Measurements from ENCODE around the gene GPR152. TPM values are rescaled to one million over a fixed set of nuclear protein-coding genes. Genes with fewer than 3 reads are reported as not detected.
"Not testable (repeated sequence)": the region's sequence is repeated elsewhere in the genome, so short reads cannot be mapped to it uniquely, and the experiment has no call there.

The GPR152 gene
- total RNA-seq, 1 experiment from 2014 or later, result not detected

- DNase-seq (ENCODE audit: extremely low read depth, low read depth), result no peak
Measured at GRCh38 chr11:67431346-67432249, 20.9 kb downstream of the GPR152 start.

- no peak for DNase-seq (ENCODE audit: extremely low read depth, low read depth)
Measured at GRCh38 chr11:67429722-67430121, 22.8 kb downstream of the GPR152 start.

DNA sequence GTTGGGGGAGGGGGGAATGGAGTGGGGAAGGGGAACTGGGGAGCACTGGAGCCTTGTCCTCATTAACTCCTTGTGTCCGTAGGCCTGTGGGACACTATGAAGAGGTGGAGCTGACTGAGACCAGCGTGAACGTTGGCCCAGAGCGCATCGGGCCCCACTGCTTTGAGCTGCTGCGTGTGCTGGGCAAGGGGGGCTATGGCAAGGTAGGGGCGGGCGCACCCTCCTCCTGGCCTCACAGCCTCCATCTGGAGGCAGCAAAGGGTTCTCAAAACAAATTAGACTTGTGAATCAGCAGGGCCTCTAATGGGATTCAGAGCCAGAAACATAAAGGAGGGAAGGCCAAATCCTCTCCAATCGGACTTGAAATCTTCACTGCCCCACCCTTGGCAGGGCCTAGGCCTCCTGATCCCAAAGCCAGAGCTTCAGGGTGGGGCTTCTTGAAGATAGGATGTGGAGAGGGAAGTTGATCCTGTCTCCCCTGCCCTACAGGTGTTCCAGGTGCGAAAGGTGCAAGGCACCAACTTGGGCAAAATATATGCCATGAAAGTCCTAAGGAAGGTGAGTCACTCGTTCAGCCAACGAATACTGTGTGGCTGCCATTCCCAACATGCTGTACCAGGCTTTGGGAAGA, 23.4 kb downstream of the GPR152 start:
- no peak for DNase-seq (ENCODE audit: extremely low read depth, low read depth)

DNA sequence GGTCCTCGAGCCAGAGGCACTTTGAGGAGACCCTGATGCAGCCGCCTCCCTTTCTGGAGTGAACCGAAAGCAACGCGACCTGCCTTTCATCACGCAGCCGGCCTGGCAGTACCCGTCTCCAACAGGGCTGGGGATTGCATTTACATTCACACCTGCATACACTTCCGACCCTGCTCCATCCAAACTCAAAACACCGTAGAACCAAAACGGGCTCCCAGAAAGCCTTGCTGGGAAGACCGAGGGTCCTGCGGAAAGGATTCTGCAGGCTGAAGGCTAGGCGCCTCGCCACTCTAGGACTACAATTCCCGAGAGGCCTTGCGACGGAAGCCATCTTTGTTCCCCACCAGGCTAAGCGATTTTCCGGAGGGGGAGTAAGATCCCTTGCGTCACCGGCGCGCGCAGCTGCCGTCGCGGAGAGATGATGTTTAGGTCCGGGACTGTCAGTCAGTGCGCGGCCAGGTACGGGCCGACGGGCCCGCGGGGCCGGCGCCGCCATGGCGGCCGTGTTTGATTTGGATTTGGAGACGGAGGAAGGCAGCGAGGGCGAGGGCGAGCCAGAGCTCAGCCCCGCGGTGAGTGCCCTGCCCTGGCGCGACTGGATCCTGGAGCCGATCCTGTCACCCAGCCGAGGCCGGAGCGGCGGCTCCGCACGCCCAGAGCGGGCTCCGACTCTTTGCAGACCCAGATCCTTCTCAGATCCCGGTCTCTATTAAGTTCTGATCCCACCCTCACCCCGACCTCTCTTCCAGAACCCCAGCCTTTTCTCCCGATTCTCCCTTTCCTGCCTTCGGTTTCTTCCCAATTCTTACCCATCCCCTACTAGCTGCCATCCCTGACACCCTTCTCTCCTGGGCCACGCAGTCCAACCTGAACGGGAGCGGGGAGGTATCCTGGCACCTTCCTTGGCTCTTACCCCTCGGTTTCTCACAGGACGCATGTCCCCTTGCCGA, 24.2 kb downstream of the GPR152 start, which contains the start of gene RPS6KB2:
TSS of gene RPS6KB2 (plus strand) at position 443 of the 950 bp plus-strand sequence. CDS start at position 495, 52 bp downstream.
- DNase-seq (ENCODE audit: extremely low read depth, low read depth), result peak; percentile 93

DNA sequence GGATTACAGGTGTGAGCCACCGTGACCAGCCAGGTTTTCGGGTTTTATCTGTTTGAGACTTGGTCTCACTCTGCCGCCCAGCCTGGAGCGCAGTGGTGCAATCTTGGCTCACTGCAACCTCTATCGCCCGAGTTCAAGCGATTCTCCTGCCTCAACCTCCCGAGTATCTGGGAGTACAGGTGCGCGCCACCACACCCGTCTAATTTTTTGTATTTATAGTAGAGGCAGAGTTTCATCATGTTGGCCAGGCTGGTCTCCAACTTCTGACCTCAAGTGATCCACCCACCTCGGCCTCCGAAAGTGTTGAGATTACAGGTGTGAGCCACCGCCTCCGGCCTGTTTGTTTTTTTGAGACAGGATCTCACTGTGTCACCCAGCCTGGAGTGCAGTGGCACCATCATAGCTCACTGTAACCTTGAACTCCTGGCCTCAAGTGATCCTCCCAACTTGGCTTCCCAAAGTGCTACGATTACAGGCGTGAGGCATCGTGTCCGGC, 25.1 kb downstream of the GPR152 start:
- not testable (repeated sequence) for DNase-seq (ENCODE audit: extremely low read depth, low read depth)

DNA sequence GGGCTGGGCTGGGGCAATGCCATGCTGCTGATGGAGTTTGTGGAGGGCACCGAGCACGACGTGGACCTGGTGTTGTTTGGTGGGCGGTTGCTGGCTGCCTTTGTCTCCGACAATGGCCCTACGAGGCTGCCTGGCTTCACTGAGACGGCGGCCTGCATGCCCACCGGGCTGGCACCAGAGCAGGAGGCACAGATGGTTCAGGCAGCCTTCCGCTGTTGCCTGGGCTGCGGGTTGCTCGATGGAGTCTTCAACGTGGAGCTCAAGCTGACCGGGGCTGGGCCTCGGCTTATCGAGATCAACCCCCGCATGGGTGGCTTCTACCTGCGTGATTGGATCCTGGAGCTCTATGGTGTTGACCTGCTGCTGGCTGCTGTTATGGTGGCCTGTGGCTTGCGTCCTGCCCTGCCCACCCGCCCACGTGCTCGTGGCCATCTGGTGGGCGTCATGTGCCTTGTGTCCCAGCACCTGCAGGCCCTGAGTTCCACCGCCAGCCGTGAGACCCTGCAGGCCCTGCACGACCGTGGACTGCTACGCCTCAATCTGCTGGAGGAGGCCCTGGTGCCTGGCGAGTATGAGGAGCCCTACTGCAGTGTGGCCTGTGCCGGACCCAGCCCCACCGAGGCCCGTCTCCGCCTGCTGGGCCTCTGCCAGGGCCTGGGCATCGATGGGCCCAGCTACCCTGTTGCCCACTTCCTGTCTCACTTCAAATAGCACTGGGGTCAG, 28.5 kb downstream of the GPR152 start:
- DNase-seq (ENCODE audit: extremely low read depth, low read depth), result no peak

DNA sequence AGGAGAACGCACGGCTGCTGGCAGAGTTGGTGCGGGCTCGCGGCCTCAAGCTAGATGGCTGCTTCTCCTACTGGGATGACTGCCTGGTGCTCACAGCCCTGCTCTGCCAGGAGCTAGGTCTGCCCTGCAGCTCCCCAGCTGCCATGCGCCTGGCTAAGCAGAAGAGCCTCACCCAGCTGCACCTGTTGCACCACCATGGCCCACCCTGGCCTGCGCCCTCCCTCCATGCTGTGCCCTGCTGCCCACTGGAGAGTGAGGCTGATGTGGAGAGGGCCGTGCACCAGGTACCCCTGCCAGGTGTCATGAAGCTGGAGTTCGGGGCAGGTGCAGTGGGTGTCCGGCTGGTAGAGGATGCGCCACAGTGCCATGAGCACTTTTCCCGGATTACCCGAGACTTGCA, 29.1 kb downstream of the GPR152 start:
- no peak for DNase-seq (ENCODE audit: extremely low read depth, low read depth)

DNA sequence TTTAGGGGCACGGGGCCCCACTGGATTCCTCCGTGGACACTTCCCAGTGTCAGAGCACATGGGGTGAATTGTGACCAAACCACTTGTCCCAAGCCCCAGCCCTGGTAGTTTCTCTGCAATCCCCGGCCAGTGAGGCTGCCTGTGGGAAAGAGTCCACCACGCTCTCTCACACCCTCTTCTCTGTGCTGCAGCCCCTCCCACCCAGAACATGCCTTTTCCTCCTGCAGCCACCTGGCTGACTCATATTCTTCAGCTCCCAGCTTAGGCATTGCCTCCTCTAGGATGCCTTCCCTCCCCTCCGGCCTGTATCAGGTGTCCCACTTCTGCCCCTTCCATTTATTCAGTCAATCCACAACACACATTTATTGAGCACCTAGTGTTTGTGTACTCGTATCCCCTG, 29.6 kb downstream of the GPR152 start:
- DNase-seq (ENCODE audit: extremely low read depth, low read depth), result no peak

GRCh38 chr11:67421430-67422031, 31.0 kb downstream of the GPR152 start:
- DNase-seq (ENCODE audit: extremely low read depth, low read depth), result no peak

- peak; percentile 82 for DNase-seq (ENCODE audit: extremely low read depth, low read depth)
Measured at GRCh38 chr11:67420646-67421429, 31.7 kb downstream of the GPR152 start.

- no peak for DNase-seq (ENCODE audit: extremely low read depth, low read depth)
Measured at GRCh38 chr11:67420147-67420645, 32.3 kb downstream of the GPR152 start.

DNA sequence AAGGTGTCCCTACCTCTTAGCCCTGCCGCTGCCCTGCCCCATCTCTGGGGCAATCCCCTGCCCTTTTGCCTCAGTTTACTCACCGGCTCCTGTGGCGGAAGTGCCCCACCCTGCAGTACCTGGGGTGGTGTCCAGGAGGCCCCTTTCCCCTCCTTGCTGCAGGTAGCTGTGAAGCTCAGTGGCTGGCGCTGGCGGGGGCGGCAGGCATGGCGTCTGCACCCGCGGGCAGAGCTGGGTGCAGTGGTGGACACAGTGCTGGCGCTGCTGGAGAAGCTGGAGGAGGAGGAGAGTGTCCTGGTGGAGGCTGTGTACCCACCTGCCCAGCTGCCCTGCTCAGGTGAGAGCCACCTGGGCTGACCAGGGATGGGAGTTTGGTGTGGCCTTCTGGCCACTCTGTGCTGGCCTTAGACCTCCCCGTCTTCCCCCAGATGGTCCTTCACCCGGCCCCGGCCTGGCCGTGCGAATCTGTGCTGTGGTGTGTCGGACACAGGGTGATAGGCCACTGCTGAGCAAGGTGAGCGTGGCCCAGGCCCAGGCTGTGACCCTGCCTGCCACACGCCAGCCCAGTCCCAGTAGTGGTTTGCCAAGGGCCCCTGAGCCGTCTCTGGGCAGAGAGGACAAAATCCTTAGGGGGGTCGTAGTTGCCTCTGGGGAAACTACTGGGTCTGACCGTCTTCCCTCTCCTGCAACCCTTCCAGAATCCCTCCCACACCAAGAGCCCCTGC, 33.0 kb downstream of the GPR152 start:
- no peak for DNase-seq (ENCODE audit: extremely low read depth, low read depth)

DNA sequence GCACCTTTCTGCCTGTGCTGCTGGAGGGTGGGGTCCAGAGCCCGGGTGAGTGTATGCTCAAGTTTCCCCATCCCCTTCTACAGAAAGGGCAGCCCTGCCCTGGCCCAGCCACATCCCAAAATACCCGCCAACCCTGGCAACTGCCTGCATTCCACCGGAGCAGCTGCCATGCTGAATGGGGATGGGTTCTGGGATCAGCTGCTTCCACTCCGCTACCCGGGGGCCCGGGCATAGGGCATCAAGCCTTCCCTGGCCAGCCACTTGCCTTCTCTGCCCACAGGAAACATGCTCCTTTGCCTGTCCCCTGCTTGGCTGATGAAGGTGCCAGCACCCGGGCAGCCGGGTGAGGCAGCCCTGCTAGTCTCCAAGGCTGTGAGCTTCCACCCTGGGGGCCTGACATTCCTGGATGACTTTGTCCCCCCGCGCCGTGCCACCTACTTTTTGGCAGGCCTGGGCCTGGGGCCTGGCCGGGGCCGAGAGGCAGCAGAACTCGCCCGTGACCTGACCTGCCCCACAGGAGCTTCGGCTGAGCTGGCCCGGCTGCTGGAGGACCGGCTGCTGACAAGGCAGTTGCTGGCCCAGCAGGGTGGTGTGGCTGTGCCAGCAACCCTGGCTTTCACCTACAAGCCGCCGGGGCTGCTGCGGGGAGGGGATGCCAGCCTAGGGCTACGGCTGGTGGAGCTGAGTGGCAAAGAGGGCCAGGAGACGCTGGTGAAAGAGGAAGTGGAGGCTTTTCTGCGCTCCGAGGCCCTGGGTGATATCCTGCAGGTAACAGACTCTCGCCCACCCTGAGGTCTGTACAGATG, 33.9 kb downstream of the GPR152 start:
- DNase-seq (ENCODE audit: extremely low read depth, low read depth), result no peak

GRCh38 chr11:67417425-67417824, 35.1 kb downstream of the GPR152 start:
- no peak for DNase-seq (ENCODE audit: extremely low read depth, low read depth)

DNA sequence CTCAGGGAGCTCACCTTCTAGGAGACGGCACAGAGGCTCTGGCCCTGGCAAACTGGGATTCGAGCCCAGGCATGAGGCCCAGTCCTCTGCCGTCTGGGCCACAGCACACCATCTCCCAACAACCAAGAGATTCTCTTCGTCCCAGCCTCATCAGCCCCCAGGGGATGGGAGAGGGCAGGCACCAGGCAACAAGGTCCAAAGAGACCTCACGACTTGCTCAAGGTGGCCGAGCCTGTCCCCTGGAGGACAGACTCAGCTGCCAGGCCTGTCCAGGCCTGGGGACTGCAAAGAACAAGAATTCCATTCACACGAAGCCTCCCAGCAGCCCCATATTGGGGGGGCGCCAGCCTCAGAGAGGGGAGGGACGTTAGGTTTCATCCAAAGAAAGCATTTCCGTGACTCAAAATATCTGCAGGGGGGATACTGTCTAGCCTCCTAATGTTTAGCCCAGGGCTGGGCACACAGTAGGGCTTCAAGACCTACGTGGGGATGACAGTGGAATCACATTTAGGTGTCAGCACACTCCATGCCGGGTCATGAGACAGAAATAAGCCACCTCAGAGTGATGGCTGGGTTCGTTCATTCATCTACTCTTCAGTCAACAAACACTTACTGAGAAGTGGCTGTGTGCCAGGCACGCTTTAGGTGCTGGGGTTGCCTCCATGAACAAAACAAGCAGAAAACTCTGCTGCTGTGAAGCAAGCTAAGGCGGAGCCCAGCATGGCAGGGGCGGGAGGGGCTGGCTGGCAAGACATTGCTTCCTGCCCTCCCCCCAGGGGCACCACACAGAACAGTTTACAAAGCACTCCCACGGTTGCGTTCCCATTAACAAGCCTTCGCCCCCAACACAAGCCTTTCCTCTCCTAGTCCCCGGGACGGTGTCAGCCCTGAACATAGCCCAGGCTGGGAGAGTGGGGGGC, 35.9 kb downstream of the GPR152 start:
- no peak for DNase-seq (ENCODE audit: extremely low read depth, low read depth)
